HG03060 (cell line): ENCODE data around the gene CCDC69.
"Not testable (repeated sequence)": the region's sequence is repeated elsewhere in the genome, so short reads cannot be mapped to it uniquely, and the experiment has no call there.

Experiments
- ATAC-seq: cut with Tn5 transposase; IDR thresholded peaks from one replicate; pipeline ENCODE4 v1.9.1; 2021; ENCODE audit warnings: low read depth, moderate number of reproducible peaks; ENCODE audit not compliant: unreplicated experiment

CCDC69 gene

DNA sequence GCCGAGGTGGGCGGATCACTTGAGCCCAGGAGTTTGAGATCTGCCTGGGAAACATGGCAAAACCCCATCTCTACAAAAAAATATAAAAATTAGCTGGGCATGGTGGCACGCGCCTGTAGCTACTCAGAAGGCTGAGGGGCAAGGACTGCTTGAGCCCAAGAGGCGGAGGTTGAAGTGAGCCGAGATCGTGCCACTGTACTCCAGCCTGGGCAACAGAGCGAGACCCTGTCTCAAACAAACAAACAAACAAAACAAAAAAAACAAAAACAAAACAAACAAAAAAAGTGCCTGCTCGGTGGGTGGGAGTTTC lies 26.6 kb downstream of the CCDC69 start:
- ATAC-seq: not testable (repeated sequence)

DNA sequence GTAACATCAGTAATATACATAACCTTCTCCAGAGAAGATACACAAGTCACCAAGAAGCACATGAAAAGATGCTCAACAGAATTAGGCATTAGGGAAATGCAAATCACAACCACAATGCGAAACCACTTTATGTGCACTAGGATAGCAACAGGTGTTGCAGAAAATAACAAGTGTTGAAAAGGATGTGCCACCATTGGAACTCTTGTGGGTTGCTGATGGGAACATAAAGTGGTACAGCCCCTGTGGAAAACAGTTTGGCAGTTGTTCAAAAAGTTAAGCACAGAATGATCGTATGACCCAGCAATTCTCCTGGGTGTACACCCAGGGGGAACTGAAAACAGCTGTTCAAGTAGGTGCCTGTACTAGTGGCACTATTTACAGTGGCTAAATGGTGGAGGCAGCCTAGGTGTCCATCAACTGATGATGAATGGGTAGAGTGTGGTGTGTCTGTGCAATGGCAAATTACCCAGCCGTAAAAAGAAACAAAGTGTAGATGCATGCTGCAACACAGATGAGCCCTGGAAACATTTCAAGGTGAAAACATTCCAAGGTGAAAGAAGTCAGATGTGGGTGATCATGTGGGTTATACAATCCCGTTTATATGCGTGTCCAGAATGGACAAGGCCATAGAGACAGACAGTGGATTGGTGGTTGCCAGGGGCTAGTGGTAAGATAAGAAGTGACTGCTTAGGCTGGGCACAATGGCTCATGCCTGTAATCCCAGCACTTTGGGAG lies 27.2 kb downstream of the CCDC69 start:
- peak; percentile 88 for ATAC-seq

DNA sequence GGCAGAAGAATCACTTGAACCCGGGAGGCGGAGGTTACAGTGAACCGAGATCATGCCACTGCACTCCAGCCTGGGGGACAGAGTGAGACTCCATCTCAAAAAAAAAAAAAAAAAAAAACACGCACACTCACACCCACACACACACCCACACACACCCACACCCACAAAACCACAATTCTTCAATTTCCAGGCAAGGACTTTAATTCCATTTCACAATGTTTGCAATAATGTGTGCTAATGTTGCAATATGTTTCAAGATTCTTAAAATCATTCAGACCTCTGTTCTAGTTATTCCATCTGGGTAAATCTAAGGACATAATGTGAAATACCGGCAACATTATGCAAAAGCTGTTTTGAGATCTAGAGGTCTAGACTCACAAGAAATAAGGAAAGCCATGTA lies 28.3 kb downstream of the CCDC69 start:
- no peak for ATAC-seq

DNA sequence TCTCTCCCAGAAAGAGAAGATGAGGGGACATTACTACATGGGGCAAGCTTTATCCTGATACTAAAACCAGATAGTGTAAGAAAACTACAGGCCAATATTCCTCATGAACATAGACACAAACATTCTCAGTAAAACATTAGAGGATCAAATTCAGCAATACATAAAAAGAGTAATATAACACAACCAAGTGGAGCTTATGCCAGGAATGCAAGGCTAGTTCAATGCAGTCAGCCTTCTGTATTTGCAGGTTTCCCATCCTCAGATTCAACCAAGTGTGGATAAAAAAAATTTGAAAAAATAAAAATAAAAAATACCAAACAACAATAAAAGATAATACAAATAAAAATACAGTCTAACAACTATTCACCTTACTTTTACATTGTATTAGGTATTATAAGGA lies 31.3 kb downstream of the CCDC69 start:
- no peak for ATAC-seq

DNA sequence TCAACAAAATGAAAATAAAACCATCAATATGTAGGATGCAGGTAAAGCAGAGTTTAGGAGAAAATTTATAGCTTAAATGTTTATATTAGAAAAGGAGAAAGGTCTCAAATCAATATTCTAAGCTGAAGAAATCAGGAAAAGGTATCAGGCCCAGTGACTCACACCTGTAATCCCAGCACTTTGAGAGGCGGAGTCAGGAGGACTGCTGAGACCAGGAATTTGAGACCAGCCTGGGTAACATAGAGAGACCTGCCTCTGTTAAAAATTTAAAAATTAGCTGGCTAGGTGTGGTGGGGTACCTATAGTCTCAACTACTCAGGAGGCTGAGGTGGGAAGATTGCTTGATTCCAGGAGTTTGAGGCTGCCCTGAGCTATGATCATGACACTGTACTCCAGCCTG lies 32.2 kb downstream of the CCDC69 start:
- no peak for ATAC-seq

DNA sequence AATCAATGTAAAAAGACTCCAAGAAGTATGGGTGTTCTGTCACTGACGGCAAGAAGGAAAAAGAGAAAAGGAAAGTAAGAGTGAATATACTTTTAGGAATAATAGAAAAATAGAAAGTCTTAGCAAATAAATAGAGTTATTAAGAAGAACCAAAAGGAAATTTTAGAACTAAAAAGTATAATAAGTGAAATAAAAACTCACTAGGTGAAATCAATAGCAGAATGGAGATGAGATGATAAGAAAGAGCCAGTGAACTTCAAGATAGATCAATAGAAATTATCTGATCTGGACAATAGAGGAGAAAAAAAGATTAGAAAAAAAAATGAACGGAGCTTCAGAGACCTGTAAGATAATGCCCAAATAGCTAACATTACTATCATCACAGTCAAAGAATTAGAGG lies 34.7 kb downstream of the CCDC69 start:
- ATAC-seq: no peak

DNA sequence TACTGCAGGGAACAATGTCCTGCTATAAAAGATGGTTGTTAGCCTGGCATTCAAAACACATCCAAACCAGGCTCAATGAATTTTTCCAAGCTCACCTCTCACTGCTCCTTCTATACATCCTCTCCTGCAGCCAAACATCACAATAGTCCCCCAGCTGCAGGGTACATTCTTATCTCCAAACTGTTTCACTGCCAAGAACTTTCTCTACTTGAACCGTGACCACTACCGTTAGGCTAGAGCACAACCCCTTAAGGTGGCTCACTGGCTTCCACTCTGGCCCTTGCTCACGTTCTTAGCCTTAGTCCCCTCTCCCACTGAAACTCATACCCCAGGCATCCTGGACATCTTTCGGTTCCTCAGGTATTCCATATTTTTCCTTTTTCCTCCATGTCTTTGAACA lies 37.4 kb downstream of the CCDC69 start:
- no peak for ATAC-seq

DNA sequence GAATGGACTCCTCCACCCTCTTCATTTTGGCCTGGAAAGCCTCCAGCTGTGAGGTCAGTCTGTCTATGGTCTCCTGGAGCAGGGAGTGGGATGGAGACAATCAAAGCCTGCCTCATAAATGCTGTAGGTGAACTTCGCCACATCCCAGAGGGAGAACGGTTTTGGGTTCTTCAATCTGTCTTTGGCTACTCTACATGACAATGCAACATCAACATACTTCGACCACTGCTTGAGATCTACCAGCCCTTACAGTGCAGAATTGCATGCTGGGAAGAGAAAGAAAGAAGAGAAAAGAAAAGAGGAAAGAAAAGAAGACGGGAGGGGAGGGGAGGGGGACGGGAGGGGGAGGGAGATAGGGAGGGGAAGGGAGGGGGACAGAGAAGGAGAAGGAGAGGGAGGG lies 37.8 kb downstream of the CCDC69 start:
- no peak for ATAC-seq

DNA sequence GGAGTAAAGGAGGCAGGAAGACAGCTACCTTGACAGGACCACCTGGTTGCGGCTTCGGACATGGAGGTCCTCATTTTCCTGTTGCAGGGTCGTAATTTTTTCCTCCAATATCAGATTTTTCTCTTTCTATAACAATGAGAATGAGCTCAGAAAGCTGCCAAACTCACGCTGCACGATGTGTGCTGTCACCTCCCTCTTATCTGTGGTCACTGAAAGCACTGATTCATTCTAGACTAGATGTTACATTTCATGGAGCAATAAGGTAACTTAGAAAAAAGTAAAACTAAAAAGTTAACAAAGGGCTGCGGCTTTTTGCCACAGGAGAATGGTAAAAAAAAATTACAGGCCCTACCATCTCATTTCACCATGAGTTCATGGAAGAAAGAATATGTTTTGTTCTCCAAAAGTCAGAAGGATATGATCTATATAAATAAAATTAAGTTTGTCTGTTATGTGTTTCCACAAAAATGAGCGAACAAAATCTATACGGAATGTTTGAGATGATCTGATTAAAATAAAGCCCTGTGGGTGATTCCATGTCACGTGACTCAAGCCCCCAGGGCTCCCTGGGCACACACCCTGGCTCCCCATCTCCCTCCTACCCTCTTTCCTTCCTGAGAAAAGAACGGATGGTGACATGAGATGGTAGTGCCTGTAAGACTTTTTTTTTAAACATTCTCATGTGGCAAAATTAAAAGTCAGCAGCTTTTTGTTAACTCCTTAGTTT lies 39.4 kb downstream of the CCDC69 start:
- ATAC-seq: no peak

DNA sequence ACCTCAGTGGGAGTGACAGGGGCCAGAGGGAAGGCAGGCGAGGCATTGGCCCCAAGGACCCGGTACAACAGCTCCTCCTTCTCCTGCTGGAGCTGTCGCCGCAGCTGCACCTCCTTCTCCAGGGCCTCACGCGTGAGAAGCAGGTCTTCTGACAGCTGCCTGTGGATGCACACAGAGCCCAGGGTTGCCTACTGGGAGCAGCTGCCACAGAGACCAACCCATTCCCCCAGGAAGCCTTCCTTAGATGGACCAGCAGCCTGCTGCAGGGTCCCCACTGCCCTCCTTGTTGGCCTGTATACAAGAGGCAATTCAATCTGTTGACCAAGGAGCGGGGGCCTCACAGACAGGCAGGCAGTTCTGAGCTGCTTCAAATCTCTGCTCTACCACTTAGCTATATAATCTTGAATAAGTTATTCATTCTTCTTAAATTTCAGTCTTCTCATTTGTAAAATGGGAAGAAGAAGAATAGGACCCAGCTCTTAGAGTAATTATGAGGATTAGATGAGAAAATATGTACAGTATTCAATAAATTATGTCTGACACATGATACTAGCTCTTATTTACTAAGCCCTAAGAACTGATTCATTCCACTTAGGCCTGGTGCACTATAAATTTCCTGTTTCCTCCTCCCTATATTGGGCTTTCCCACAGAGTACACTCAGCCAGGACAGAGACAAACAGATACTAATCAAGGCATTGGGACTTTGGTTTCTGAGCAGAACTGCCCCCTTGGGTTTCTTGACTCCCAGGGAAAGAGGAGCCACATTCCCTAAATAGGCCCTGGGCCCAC lies 40.2 kb downstream of the CCDC69 start:
- no peak for ATAC-seq

DNA sequence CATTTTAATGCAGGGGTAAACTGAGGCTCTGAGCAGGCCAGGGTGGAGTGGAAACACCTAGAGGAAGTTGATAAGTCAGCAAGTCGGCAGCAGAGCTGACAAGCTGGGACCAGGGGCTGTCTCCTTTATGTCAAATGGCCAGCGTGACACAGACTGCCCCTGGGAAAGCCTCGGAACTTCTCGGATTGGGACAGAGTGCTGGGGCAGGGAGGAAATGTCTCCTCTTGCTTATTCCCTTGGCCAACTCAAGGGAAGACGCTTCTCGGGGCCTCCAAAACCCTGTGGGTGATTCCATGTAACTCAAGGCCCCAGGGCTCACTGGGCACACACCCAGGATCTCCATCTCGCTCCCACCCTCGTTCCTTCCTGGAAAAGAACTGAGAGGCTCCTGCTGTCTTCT lies 40.9 kb downstream of the CCDC69 start:
- ATAC-seq: no peak

DNA sequence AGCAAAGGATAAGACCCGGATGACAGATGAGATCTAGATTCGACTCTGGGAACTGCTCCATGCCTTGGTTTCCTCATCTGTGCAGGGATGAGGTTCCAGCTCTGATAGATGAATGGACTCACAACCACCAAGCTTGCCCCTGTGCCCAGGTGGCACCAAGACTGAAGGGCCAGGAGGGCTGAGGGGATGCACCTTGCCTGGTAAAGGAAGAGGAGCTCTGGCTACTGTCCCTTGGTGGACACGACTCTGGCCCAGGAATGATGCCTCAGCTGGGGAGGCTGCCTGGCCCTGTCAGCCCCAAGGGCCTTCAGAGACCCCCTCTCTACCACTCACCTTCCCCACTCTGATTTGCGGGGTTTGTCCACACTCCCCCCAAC lies 41.4 kb downstream of the CCDC69 start:
- ATAC-seq: no peak

DNA sequence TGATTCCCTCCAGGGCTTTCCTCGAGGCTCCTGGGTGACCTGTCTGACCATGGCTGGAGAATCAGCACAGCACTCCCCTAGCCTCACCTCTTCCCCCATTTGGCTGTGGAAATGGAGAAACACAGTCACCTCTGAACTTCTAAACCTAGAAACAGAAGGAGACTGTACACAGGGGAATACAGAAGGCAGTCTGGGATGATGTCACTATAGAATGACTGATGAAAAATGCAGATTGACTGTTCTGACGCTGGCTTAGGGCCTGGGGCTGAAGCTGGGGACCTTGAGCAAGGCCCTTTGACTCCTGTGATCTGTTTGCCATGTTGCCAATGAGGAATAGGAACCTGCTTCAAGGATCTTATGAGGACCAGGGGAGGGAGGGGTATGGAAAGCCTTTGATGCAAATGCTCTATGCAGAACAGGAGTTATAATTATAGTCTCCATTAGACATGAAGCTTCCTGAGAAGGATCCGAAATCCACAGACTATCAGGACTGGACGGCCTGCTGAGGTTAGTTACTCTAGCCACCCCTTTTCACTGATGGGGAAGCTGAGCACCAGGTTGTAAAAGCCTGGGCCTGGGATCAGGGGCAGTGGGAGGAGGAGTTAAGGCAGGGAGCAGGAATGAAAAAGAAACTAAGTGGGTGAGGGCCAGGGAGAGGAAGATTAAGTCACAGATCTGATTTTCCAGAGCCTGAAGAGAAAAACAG lies 41.9 kb downstream of the CCDC69 start:
- ATAC-seq: no peak

DNA sequence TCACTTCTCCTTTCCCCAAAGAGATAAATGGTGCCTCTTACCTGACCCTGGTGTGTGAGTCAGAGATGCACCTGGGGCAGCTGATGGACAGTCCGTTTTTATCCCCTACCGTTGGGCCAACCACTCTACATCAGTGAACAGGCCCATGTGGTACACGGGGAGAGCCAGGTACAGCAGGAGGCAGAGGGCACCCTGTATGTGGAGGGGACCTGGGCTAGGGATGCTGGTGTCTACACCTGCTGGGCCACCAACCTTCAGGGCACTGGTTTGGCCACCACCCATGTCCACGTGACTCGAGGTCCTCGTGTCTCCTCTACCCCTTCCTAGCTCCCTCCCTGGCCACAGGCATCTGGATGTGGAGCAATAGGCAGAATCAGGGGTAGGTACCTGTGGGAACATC lies 43.6 kb downstream of the CCDC69 start:
- no peak for ATAC-seq

DNA sequence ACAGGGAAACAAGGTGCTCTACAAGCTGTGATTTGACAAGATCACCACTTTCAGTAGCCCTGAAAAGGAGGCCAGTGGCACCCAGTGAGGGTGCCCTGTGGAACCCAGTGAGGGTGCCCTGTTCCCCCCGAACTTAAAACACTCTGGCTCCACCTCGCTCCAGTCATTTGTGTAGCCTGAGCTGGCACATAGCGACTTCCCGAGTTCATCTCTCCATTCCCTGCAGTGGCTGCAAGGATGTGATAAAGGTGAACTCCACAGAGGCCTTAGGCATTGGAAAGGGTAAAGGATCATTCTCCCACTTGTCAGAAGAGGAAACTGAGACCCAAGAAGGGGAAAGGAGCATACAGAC lies 44.4 kb downstream of the CCDC69 start:
- ATAC-seq: no peak

DNA sequence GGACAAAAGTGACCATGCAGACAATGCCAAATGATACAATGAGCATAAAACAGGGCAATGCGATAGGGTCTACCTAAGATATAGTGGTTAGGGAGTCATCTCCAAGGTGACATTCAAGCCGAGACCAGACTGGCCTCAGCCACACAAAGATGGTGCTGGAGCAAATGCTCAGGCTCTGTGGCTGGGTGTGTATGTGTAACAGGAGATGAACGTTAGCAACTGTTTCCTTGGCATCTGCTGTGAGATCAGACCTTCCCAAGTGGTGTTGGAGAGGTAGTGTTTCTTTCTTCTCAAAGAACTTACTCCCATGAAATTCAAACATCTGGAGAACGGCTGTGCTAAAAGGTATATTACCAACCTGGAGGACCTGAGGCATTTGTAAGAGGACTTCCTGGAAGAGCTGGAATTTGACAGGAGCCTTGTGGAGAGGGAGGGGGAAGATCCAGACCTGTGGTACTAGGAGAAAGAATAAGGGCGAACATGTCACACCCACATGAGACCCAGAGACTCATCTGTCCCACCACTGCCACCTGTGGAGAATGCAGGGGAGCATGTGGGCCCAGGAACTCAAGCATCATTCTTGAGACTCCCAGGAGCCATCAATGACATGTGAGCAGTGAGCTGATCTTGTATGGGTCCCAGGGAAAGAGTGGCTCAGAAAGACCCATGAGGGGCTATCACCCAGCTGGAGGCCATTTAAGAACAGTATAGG lies 45.0 kb downstream of the CCDC69 start:
- no peak for ATAC-seq

DNA sequence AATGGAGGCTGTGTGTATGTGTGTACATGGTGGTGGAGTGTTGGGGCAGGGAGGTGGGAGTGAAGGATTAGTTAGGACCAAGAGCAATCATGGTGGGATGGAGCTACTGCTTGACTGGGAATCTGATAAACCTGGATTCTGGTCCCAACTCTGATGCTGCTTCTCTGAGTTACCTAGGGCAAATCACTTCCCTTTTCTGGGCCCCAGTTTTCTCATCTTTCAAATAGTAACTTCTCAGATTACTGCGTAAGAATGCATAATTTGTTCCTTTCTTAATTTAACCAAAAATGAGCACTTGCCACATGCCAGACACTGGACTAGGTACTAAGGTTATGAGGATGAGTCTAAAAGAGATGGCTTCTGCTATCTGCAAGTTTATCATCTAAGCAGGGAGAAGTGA lies 45.5 kb downstream of the CCDC69 start:
- no peak for ATAC-seq

DNA sequence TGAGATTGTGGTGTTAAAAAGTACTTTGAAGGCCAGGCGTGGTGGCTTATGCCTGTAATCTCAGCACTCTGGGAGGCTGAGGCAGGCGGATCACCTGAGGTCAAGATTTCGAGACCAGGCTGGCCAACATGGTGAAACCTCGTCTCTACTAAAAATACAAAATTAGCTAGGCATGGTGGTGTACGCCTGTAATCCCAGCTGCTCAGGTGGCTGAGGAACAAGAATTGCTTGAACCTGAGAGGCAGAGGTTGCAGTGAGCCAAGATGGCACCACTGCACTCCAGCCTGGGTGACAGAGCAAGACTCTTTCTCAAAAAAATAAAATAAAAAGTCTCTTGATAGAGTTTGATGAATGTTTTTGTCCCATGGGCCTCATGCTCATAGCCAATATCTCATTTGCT lies 47.6 kb downstream of the CCDC69 start:
- ATAC-seq: not testable (repeated sequence)

DNA sequence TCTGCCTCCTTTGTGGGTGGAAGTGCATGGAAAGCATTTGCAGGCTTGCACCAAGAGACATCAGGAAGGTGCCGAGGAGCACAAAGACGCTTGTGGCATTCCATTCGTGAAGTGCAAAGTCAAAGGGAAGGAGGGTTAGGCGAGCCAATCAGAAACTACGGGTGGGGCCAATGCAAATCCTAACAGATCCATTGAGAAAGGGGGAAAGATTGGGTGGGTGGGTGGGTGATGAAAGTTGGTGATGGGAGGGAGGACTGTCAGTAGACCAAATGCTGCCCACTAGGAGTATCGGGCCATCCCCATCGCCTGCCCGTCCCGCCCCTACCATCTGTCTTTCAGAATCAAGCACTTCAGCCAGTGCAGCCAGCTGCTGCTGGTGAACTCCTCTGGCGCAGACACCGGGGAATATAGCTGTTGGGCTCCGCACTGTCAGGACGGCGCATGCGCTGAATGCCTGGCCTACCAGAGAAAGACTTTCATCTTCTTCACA lies 49.2 kb downstream of the CCDC69 start:
- no peak for ATAC-seq
